Liver (tissue), 3 donors: Measurements from ENCODE around the gene S1PR1.
A peak's percentile ranks its signal among the peaks of the same experiment; 100 is the strongest.

Experiments used
- CTCF ChIP-seq: fragments of 150-350 bp; IDR thresholded peaks from 2 replicates; pipeline ENCODE4 v1.5.1; 2017; ENCODE audit warnings: improper control_type of control experiment, low read depth, low read length; ENCODE audit not compliant: missing input control
- EGR1 ChIP-seq, 2 donors: IDR thresholded peaks; 2 replicates each; pipeline ENCODE4 v1.6.1; 2016 to 2018; ENCODE audit warnings: antibody characterized with exemption in 2 of 2, low read depth in 2 of 2
- NR2F2 ChIP-seq: IDR thresholded peaks from 2 replicates; pipeline ENCODE4 v1.6.1; 2016; ENCODE audit warnings: antibody characterized with exemption
- RAD21 ChIP-seq, 2 donors: IDR thresholded peaks; 2 replicates each; pipeline ENCODE4 v1.6.1; 2016; ENCODE audit warnings: antibody characterized with exemption in 2 of 2, mild to moderate bottlenecking in 2 of 2
- donor health status: healthy.
- donor health status: healthy.

- TF ChIP-seq EGR1 (IDR thresholded peaks at IDR 0.05; ENCODE audit: low read depth in 2 of 2) = peak; percentile 79 to 92
- no peak for TF ChIP-seq CTCF
- TF ChIP-seq RAD21 (IDR thresholded peaks at IDR 0.05) = peak; percentile 67 to 68
- TF ChIP-seq NR2F2 = peak; percentile 69
Measured at GRCh38 chr1:101193733-101194169, 43.1 kb upstream of the S1PR1 start.
